Stimulated activated CD8-positive, alpha-beta memory T cell treated with anti-CD3 and anti-CD28 coated beads, Interleukin-15, amount 100 ng/mL, for 24 hours (primary cell): ENCODE measurements around the gene UGT1A6.
"Not testable (repeated sequence)": the region's sequence is repeated elsewhere in the genome, so short reads cannot be mapped to it uniquely, and the experiment has no call there.

ENCODE experiments used
- DNase-seq: peaks from one replicate; pipeline ENCODE4 v3.0.0-alpha.2; 2020; ENCODE audit warnings: low read depth

The UGT1A6 gene

GRCh38 chr2:233692648-233693047, at the start of gene UGT1A6:
UGT1A6 (plus strand) TSS chr2:233692890; CDS start chr2:233693005, 115 bp downstream.
- no peak for DNase-seq

GRCh38 chr2:233643128-233643527, 49.6 kb upstream of the UGT1A6 start:
- DNase-seq, result no peak

- DNase-seq, result not testable (repeated sequence)
Measured at GRCh38 chr2:233646033-233646432, 46.7 kb upstream of the UGT1A6 start.

GRCh38 chr2:233650981-233651380, 41.7 kb upstream of the UGT1A6 start:
- no peak for DNase-seq

GRCh38 chr2:233651430-233651829, 41.3 kb upstream of the UGT1A6 start:
- DNase-seq, result no peak

GRCh38 chr2:233654501-233654900, 38.2 kb upstream of the UGT1A6 start:
- DNase-seq, result no peak

GRCh38 chr2:233655043-233655442, 37.6 kb upstream of the UGT1A6 start:
- no peak for DNase-seq

- DNase-seq, result not testable (repeated sequence)
Measured at GRCh38 chr2:233655943-233656342, 36.7 kb upstream of the UGT1A6 start.

GRCh38 chr2:233656443-233656842, 36.2 kb upstream of the UGT1A6 start:
- DNase-seq, result no peak

GRCh38 chr2:233658610-233659009, 34.1 kb upstream of the UGT1A6 start:
- no peak for DNase-seq

- DNase-seq, result no peak
Measured at GRCh38 chr2:233663911-233664310, 28.8 kb upstream of the UGT1A6 start.

GRCh38 chr2:233668605-233669260, 24.0 kb upstream of the UGT1A6 start:
- no peak for DNase-seq

- DNase-seq, result no peak
Measured at GRCh38 chr2:233671290-233672161, 21.2 kb upstream of the UGT1A6 start, which contains the start of gene UGT1A9. UGT1A9 (plus strand) TSS chr2:233671898; CDS start chr2:233671935, 37 bp downstream.

- DNase-seq, result no peak
Measured at GRCh38 chr2:233672886-233673285, 19.8 kb upstream of the UGT1A6 start.

- DNase-seq, result no peak
Measured at GRCh38 chr2:233673896-233674295, 18.8 kb upstream of the UGT1A6 start.

- no peak for DNase-seq
Measured at GRCh38 chr2:233674314-233674713, 18.4 kb upstream of the UGT1A6 start.

GRCh38 chr2:233674995-233675394, 17.7 kb upstream of the UGT1A6 start:
- DNase-seq, result no peak

GRCh38 chr2:233676046-233676445, 16.6 kb upstream of the UGT1A6 start:
- no peak for DNase-seq

GRCh38 chr2:233679196-233679595, 13.5 kb upstream of the UGT1A6 start:
- no peak for DNase-seq

GRCh38 chr2:233680361-233681045, 12.2 kb upstream of the UGT1A6 start:
- DNase-seq, result no peak

- no peak for DNase-seq
Measured at GRCh38 chr2:233681521-233682099, 11.1 kb upstream of the UGT1A6 start, which contains the start of gene UGT1A7. UGT1A7 (plus strand) TSS chr2:233681901; CDS start chr2:233681938, 37 bp downstream.

- no peak for DNase-seq
Measured at GRCh38 chr2:233684640-233685039, 8.1 kb upstream of the UGT1A6 start.
